Ecto neural progenitor cell (in vitro differentiated cells): ENCODE data around the gene LRRC37A.
"Not testable (repeated sequence)": the region's sequence is repeated elsewhere in the genome, so short reads cannot be mapped to it uniquely, and the experiment has no call there.

Experiments
- DNase-seq: peaks from one replicate; pipeline ENCODE4 v3.0.0-alpha.2; 2018; ENCODE audit warnings: low spot score

Gene LRRC37A

DNA sequence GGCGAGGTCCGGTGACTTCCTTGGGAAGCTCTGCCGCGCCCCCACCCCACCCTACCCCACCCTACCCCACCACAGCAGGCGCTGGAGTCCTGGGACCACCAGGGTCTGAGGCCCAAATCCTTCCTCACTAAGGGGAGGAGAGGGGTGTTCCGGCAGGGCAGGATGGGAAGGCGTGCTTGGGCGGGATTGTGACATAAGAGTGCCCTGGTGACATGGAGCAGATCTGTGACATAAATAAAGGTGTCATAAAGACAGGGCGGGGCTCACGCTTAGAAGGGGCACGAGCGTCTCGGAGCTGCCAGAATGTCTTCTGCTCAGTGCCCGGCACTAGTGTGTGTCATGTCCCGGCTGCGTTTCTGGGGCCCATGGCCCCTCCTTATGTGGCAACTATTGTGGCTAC is at the start of gene LRRC37A:
LRRC37A (plus strand) TSS at position 301 of the 400 bp plus-strand sequence; CDS start at position 304, 3 bp downstream.
- DNase-seq, result not testable (repeated sequence)

DNA sequence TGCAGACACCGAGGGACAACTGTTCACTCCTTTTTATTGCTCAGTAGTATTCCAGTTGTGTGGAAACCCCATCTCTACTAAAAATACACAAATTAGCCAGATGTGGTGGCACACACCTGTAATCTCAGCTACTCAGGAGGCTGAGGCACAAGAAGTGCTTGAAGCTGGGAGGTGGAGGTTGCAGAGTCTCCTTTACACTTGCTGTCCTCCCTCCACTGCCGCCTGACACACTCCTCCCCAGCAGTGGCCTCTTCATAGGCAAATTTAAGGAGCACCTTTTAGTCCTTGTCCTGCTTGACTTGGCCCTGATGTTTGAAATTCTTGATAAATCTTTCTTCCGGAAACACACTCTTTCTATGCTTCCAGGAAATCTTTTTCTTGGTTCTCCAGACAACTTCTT is 45.8 kb upstream of the LRRC37A start:
- DNase-seq, result not testable (repeated sequence)

DNA sequence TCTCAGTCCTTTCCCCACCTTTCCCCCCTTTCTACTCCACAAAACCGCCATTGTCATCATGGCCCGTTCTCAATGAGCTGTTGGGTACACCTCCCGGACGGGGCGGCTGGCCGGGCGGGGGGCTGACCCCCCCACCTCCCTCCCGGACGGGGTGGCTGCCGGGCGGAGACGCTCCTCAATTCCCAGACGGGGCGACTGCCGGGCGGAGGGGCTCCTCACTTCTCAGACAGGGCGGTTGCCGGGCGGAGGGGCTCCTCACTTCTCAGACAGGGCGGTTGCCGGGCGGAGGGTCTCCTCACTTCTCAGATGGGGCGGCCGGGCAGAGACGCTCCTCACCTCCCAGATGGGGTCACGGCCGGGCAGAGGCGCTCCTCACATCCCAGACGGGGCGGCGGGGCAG is 42.1 kb upstream of the LRRC37A start:
- DNase-seq, result not testable (repeated sequence)

DNA sequence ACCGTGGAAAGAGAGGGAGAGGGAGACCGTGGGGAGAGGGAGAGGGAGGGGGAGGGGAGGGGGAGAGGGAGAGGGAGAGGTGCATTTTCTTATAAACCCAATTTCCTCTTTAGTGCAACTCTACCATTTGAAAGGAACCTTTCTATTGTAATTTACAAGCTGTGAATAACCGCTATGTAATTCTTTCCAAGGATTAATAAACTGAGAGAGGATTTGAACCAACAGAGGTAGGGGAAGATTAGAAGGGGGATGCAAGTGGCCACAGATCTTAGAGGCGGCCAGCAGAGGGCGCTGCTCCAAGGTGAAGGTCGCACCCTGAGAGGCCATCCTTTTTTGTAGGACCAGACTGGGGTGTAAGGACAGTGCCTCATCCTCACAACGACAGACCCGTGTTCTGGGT is 41.2 kb upstream of the LRRC37A start:
- peak; percentile 84 for DNase-seq

DNA sequence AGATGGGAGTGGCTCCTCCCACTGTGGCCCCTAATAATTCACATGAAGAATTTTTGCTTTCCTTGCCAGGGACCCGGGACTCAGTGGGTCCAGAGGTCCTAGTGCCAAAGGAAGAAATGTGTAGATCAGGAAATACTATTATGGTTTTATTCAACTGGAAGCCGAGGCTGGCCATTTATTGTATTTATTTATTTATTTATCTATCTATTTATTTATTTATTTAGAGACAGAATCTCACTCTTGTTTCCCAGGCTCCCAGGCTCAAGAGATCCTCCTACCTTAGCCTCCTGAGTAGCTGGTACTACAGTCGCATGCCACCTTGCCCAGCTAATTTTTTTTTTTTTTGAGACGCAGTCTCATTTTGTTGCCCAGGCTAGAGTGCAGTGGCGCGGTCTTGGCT is 40.7 kb upstream of the LRRC37A start:
- DNase-seq, result not testable (repeated sequence)

DNA sequence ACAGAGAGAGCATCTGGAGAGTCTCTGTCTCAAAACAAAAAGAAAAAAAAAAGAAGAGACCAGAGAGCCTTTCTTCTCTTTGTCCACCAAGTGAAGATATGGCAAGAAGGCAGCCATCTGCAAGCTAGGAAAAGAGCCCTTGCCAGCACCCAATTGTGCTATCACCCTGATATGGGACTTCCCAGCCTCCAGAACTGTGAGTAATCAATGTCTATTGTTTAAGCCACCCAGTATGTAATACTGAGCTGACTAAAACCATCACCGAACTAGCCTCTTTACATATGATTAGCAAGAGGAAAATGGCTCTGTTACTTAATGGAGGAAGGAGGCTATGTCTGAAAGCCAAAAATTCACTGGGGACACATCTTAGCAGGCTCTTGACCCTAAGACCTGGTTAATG is 38.6 kb upstream of the LRRC37A start:
- DNase-seq, result not testable (repeated sequence)

DNA sequence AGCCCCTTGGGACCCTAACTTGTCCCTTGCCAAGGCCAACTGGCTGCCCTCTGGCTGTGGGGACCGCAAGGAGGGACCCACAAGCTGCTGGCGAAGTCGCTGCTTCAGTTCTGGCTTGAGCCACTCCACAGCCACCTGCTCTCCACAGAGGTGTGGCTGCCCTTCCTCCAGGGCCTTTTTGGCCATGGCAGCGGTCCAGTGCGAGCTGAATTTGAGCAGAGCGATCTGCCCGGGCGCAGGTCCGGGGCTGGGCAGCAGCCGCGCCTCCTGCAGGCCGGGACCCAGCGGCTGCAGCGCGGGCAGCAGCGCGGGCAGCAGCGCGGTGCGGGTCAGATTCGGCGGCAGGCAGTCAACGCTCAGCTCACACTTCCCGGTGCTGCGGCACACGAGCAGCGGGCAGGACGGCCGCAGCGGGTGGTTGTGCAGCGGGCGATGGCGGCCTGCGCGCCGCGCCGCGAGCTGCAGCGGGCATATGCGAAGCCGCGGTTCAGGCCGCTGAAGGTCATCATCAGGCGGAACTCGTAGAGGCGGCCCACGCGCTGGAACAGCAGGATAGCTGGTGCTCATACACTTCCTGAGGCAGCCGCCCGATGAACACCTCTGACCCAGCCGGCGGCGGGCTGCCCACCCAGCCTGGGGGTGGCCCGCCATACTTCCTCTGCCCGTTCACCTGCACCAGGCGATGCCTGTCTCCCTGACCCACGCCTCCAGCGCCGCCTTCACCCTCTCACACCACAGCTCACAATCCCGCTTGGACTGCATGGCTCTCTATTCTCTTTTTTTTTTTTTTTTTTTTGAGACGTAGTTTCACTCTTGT is 34.9 kb upstream of the LRRC37A start:
- peak; percentile 87 for DNase-seq

DNA sequence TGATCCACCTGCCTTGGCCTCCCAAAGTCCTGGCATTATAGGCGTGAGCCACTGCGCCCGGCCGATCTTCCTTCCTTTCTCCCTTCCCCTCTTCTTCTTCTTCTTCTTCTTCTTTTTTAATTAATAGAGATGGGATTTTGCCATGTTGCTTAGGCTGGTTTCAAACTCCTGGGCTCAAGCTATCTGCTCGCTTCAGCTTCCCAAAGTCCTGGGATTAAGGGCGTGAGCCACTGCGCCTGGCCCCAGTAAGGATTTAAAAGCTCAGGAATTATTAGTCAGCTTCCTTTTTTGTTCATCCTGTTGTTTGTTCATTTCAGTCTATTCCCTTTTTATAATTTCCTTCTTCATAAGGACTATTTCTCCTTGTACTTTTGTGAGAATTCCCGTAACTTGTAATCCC is 32.7 kb upstream of the LRRC37A start:
- no peak for DNase-seq

DNA sequence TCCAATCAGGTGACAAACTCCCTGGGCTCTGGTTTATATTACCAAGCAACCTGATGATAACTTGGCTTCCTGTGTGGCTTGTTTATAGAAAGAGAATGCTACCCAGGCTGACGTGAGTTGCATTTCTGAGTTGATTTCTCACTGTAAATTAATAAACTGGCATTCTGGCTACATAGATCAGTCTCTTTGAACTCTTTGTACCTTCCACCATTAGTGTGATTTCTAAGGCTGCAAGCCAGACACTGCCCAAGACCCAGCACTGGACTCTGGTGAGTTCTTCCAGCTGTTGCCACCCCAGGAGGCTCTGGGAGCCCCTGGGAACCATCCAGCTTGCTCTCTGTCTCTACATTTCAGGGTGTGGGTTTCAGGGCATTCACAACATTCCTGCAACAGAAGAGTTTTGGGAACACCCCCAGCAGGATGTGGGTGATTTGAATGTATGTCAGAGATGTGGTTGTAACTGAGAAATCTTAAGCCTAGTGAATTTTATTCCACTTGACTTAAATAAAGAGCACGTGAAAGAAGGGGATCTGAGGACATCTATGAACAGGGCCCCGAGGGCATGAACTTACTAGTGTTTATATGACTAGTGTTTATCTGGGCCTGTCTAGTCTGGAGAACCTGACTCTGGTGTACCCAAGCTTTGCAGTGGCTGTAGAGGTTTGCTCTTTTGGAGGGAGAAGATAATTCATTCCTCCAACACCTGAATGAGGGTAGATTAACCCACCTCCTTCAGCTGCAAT is 30.3 kb upstream of the LRRC37A start:
- no peak for DNase-seq

DNA sequence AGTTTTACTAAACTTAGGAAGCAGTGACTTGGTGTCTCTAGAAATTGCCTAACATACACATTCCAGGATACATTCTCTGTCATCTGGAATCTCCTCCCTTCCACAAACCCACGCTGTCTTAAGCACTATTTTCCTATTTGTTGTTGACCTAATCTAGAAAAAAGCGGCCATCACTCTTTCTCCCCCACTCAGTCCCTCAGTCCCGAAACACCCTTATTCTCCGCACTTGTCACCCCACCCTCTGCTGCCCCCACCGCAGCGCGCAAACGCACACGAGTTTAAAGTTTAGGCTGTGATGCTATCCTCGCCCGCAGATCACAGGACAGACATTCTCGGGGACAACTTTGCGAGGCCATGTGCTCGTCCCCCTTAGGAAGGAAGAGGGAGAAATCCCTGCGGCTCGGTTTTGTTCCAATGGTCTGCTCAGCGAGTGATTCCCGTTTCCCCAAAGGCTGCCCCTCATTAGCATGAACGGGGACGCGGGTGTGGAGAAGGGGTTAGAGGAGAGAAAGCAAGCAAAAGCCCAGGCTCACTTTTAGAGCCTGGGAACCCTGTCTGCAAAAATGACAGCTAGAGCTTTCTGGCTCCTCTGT is 28.8 kb upstream of the LRRC37A start:
- DNase-seq, result peak; percentile 82

DNA sequence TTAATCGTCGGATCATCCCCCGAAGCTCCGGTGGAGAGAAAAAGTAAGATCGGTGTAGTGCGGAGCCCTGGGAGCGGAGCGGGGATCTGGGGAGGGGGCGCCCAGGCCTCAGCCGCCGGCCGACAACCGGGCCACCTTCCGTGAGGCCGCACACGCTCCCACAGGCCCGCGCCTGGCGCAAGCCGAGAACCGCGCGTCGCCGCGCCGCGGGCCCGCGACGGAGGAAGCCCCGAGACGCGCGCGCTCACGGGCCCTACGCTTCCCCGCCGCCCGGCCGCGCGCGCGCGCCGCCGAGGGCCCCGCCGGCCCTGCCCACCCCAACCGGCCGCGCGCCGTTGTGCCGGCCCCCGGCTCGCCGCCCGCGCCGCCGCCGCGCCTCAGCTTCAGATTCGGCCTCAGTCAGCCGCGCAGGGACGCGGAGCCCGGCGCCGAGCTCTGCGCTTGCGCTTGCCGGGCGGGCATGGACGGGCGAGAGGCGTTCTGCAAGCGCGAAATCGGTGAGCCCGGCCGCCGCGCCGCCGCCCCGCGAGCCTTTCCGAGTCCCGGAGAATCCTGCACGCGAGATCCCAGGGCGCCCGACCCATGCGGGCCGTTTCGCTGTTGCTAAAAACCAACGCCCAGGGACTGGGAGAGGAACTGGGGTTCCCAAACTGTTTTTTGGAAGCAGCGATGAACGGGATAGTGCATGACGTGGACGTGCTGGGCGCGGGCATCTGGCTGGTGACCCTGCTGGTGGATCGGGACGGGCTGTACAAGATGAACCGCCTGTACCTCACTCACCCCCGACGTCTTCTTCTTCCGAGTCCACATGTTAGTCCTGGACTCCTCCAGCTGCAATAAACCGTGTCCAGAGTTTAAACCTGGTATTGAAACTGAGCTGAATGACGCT is 28.0 kb upstream of the LRRC37A start:
- DNase-seq, result peak; percentile 96

DNA sequence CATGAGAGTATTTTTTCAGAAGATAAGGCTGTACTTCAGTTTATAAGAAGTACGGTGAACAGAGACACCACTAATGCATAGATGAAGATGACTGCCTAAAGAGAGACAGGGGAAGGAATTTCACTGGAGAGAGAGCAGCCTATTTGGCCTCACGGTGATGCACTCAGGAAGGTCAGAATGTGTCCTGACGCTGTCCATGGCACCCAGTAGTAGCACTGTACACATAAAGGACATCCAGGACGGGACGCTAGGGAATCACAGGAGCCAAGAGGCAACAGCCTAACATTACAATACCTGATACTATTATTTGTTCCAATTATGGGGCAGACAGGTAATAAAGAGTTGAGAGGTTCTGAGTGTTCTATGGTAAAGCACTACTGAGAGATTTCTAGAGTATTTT is 24.9 kb upstream of the LRRC37A start:
- DNase-seq, result no peak

DNA sequence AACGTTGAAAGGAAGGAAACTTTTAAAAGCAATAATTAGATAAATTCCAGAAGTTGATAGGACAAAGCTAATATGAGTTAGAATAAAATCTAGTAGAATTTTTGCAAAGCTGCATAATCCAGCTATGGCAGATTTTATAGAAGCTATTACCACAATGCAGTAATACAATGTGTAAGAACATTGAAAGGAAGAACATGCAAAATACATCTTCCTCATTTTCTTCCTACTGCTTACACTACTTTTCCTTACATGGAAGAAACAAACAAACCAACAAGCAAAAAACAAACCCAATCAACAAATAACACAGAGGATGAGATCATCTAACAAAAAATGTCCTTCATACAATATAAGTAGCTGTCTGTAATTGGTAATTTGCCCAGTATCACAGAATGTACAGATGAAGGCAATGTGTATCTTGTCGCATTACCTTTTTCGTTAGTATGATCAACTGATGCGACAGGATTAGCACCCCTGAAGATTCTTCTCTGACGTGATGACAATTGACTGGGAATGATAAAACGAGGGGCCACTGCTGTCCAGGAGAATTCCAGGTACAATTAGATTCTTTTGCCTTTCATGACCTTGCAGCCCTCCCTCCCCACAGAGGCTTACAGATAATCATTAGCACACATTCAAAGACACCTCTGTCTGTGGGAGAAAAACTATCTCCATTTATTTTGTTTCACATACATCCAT is 21.2 kb upstream of the LRRC37A start:
- DNase-seq, result no peak

DNA sequence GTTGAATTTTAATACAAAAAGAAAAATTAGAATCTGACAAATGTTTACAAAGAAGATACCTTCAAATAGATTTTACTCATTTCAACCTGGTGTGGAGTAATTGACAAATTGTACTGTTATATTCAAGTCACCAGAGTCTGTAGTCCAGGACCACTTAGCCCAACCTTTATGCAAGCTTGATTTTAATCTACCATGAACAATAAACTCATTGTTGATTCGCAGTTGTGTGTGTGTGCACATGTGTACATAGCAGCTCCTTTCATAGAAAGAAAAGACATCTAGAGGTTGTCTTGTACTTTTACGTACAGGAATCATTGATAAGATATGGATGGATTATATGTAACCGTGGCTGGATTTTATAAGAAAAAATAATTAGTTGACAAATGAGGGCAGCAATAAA is 20.7 kb upstream of the LRRC37A start:
- DNase-seq, result no peak

DNA sequence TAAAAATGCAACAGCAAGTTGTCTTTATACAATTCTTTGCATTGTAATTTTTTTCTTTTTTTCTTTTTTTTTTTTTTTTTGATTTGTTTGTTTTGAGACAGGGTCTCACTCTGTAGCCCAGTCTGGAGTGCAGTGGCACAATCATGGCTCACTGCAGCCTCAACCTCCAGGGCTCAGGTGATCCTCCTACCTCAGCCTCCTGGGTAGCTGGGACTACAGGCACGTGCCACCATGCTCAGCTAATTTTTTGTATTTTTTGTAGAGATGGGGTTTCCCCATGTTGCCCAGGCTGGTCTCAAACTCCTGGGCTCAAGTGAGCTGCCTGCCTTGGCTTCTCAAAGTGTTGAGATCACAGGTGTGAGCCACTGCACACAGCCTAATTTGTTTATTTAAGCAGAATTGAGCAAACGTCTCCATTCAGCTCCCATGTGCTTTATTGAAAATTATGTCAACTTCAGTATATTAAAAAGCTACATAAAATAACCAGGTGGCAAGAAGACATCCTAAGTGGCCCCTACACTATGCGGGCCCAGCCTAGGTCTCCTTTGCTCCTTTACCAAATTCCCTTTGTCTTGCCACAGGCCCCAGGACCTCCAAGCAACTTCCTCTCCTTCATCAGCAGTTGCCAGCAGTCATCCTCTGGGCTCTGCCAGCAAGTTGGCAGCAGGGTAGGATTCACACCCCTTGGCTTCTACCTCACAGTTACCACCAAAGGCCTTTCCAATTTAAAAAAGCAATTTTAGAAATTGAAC is 18.0 kb upstream of the LRRC37A start:
- DNase-seq, result peak; percentile 54

DNA sequence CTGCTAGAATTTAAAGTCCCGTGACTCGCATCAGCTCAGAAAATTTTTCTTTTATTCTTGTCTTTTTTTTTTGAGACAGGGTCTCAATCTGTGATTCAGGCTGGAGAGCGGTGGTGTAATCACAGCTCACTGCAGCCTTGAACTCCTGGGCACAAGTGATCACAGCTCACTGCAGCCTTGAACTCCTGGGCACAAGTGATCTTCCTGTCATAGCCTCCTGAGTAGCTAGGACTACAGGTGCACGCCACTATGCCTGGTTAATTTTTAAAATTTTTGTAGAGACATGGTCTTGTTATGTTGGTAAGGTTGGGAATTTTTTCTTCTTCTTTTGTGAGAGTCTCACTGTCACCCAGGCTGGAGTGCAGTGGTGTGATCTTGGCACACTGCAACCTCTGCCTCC is 13.6 kb upstream of the LRRC37A start:
- not testable (repeated sequence) for DNase-seq

DNA sequence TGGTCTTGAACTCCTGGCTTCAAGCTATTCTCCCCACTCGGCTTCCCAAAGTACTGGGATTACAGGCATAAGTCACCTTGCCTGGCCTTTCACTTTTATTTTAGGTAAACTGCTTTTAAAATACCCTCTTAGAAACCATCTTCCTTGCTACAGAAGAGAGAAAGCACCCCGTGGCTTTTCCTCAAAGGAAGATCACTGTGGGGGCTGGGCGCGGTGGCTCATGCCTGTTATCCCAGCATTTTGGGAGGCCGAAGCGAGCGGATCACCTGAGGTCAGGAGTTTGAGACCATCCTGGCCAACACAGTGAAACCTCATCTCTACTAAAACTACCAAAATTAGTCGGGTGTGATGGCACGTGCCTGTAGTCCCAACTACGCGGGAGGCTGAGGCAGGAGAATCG is 12.3 kb upstream of the LRRC37A start:
- peak; percentile 36 for DNase-seq

DNA sequence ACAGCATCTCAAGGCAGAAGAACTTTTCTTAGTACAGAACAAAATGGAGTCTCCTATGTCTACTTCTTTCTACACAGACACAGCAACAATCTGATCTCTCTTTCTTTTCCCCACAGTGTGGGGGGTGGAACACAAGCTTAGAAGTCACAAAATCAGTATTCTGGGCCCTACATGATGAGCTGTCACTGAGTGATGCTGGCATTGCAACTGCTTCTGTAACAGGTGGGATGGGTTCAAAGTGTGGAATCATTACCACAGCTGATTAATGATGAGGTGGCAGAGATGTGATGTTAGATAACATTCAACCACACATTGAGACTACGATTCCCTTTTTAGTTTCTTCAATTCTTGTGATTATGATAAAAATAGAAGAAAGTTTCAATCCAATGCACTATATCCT is 10.5 kb upstream of the LRRC37A start:
- DNase-seq, result not testable (repeated sequence)

DNA sequence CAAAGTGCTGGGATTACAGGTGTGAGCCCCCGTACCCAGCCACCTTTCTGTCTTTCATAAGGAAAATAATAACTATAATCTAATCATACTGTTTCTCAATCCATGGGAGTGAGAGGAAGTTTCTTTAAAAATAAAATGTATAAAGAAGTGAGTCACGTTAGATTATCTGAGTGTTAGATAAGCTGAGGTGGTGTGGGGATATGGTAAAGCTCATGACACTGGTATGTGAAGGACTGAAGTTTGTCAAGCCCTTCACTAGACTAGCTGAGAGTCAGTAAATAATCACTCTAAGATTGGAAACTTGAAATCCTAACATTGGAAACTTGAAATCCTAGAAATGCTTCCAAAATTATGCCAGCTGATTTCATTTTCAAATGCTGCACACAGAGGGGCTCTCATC is 9.4 kb upstream of the LRRC37A start:
- DNase-seq, result not testable (repeated sequence)

DNA sequence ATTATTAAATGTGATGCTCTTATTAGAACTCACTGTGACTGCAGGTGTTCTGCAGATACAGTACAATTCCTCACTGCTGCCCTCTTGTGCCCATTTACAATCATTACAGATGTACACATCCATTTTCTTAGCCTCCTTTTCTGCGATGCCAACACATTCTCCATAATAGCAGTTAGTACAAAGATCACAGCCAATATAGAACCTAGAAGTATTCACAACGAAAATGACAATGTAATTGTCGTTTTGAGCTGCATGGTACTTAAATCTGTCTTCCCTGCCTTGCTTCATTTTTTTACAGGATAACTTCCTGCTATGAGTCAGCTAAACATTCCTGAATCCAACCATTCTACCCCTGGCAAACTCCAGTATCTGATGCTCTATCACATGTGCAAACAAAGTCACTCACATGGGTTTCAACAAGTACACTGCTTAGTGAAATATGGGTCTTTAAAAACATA is 8.1 kb upstream of the LRRC37A start:
- DNase-seq, result peak; percentile 52
